ENCODE results near the gene OR1E2.
"Not testable (repeated sequence)": the region's sequence is repeated elsewhere in the genome, so short reads cannot be mapped to it uniquely, and the experiment has no call there.

OR1E2 gene

GRCh38 chr17:3433741-3434140 lies at the start of gene OR1E2:
Gene OR1E2, minus strand, starts transcription at chr17:3433841. Its CDS starts 0 bp downstream, at chr17:3433841.
- DNase-seq (ENCODE audit: low read depth): no peak

- no peak for DNase-seq (ENCODE audit: low read depth)
These were observed 49.2 kb upstream of the OR1E2 start for GRCh38 chr17:3482852-3483251.

GRCh38 chr17:3479988-3480387 lies 46.3 kb upstream of the OR1E2 start:
- DNase-seq (ENCODE audit: low read depth): no peak

GRCh38 chr17:3475812-3476610 lies 42.4 kb upstream of the OR1E2 start, which contains the start of gene ASPA:
Gene ASPA, plus strand, starts transcription at chr17:3475997. Its CDS starts 163 bp downstream, at chr17:3476160.
- DNase-seq (ENCODE audit: low read depth): no peak

GRCh38 chr17:3475251-3475685 lies 41.6 kb upstream of the OR1E2 start:
- no peak for DNase-seq (ENCODE audit: low read depth)

- no peak for DNase-seq (ENCODE audit: low read depth)
These were observed 40.6 kb upstream of the OR1E2 start for GRCh38 chr17:3474212-3474611.

- DNase-seq (ENCODE audit: low read depth): no peak
These were observed 38.5 kb upstream of the OR1E2 start for GRCh38 chr17:3472137-3472536.

- no peak for DNase-seq (ENCODE audit: low read depth)
These were observed 38.0 kb upstream of the OR1E2 start, which contains the start of gene SPATA22 for GRCh38 chr17:3471599-3471998. Gene SPATA22, minus strand, starts transcription at chr17:3471819. Its CDS starts 2,494 bp downstream, at chr17:3469325.

- no peak for DNase-seq (ENCODE audit: low read depth)
These were observed 35.9 kb upstream of the OR1E2 start for GRCh38 chr17:3469529-3469928.

GRCh38 chr17:3466355-3466754 lies 32.7 kb upstream of the OR1E2 start:
- not testable (repeated sequence) for DNase-seq (ENCODE audit: low read depth)

- no peak for DNase-seq (ENCODE audit: low read depth)
These were observed 14.5 kb upstream of the OR1E2 start for GRCh38 chr17:3448059-3448665.

- DNase-seq (ENCODE audit: low read depth): no peak
These were observed 14.0 kb upstream of the OR1E2 start for GRCh38 chr17:3447625-3448024.

- no peak for DNase-seq (ENCODE audit: low read depth)
These were observed 6.8 kb upstream of the OR1E2 start for GRCh38 chr17:3440451-3440850.

- DNase-seq (ENCODE audit: low read depth): no peak
These were observed 4.7 kb upstream of the OR1E2 start for GRCh38 chr17:3438368-3438767.

GRCh38 chr17:3433215-3433614 lies 426 bp downstream of the OR1E2 start:
- not testable (repeated sequence) for DNase-seq (ENCODE audit: low read depth)

- no peak for DNase-seq (ENCODE audit: low read depth)
These were observed 15.4 kb downstream of the OR1E2 start for GRCh38 chr17:3418222-3418621.

- no peak for DNase-seq (ENCODE audit: low read depth)
These were observed 18.0 kb downstream of the OR1E2 start for GRCh38 chr17:3415610-3416009.

GRCh38 chr17:3412216-3412615 lies 21.4 kb downstream of the OR1E2 start:
- not testable (repeated sequence) for DNase-seq (ENCODE audit: low read depth)

GRCh38 chr17:3411070-3411469 lies 22.6 kb downstream of the OR1E2 start, which contains the start of gene OR3A3:
Gene OR3A3, plus strand, starts transcription at chr17:3411370.
- no peak for DNase-seq (ENCODE audit: low read depth)

GRCh38 chr17:3403856-3404255 lies 29.8 kb downstream of the OR1E2 start:
- DNase-seq (ENCODE audit: low read depth): not testable (repeated sequence)

GRCh38 chr17:3401786-3402185 lies 31.9 kb downstream of the OR1E2 start:
- DNase-seq (ENCODE audit: low read depth): no peak

- no peak for DNase-seq (ENCODE audit: low read depth)
These were observed 33.6 kb downstream of the OR1E2 start for GRCh38 chr17:3400055-3400454.

GRCh38 chr17:3398310-3398709 lies 35.3 kb downstream of the OR1E2 start, which contains the start of gene OR1E1:
Gene OR1E1, minus strand, starts transcription at chr17:3398410. Its CDS starts 0 bp downstream, at chr17:3398410.
- DNase-seq (ENCODE audit: low read depth): no peak

Data from GM04504 (cell line).